GM19023 (cell line): ENCODE data around the gene ZNF841.
"Not testable (repeated sequence)": the region's sequence is repeated elsewhere in the genome, so short reads cannot be mapped to it uniquely, and the experiment has no call there.

Experiments used
- ATAC-seq: cut with Tn5 transposase; IDR thresholded peaks from one replicate; pipeline ENCODE4 v1.9.1; 2021; ENCODE audit warnings: mild to moderate bottlenecking, moderate library complexity; ENCODE audit not compliant: unreplicated experiment

The ZNF841 gene

DNA sequence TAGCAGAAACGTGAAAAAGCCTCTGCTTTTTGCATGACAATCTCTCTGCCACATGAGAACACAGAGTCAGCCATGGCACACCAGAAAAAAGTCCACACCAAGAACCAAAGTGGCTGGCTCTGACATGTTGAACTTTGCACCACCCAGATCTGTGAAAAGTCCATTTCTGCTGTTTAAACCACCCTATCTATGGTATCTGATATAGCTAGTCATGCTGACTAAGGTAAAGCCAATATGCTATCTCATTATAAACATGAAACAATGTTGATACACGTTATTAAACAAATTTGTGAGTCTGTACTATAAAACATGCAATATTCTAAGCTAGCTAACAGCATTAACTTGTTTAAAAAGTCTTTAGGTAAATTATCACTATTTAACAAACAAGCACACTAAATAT, 25.9 kb downstream of the ZNF841 start:
- ATAC-seq = no peak

DNA sequence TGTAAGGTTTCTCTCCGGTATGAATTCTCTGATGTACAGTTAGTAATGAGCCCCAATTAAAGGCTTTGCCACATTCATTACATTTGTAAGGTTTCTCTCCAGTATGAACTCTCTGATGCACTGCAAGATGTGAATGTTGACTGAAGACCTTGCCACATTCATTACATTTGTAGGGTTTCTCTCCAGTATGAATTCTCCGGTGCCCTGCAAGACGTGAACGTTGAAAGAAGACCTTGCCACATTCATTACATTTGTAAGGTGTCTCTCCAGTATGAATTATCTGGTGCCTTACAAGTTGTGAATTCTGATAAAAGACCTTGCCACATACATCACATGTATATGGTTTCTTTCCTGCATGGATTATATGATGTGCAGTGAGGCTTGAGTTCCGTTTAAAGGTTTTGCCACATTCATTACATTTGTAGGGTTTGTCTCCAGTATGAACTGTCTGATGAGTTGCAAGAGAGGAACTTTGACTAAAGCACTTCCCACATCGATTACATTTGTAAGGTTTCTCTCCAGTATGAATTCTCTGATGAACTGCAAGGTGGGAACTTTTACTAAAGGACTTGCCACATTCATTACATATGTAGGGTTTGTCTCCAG, 29.2 kb downstream of the ZNF841 start:
- ATAC-seq = no peak

GRCh38 chr19:52065399-52065798, 30.2 kb downstream of the ZNF841 start:
- ATAC-seq = no peak

DNA sequence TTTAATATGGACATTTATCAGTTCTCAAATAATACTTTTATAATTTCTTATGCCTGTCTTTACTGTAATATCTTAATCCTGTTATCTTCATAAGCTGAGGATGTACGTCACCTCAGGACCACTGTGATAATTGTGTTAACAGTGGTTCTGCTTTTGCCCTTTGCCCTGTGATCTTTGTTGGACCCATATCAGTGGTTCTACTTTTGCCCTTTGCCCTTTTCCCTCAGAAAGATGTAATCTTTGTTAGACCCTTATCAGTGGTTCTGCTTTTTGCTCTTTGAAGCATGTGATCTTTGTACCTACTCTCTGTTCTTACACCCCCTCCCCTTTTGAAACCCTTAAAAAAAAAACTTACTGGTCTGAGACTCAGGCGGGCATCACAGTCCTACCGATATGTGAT, 39.1 kb downstream of the ZNF841 start:
- not testable (repeated sequence) for ATAC-seq

- not testable (repeated sequence) for ATAC-seq
Observed at GRCh38 chr19:52051736-52052135, 43.8 kb downstream of the ZNF841 start.

DNA sequence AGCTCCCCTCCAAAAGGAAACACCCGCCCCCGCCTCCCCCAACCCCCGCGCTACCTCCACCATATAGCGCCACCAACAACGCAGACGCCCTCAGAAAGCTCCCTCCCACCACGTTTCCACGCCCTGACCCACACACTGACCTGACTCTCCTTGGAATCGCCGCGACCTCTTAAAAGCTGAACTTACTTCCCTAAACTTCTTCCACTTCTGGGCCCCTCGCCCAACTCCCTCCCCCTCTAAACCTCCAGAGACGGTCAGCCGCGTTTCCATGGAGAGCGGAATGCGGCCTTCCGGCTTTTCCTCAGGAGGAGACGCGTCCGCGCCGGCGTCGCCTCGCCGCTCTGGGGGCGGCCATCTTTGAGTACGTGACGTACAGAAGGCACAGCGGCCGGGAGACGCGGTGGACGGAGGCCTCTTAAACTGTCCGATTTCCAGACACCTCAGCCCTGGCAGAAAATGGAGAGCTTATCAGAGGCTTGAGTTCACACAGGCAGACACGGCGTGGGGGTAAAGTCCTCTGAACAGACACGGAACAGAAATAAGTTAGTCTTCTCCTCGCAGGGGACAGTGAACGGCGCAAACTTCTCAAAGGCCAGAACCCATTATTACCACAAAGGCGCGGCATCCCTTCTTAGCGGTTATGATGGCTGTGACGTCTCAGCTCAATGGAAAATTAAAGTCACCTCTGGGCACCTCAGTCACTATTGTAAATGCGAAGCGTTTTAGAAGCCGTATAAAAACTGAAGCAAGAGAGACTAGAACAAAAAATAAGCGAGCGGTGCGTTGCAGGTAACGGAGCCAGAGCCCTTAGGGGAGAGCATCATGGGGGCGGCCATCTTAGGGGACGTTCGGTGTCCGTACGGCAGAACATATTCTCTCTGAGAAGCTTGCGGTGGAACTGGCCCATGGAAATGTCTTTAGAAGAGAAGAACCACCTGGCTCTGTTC, 46.7 kb downstream of the ZNF841 start, which contains the start of gene ZNF432:
Gene ZNF432 (minus strand): TSS at position 284 of the 947 bp plus-strand sequence. CDS start 1,970 bp downstream, outside the sequence.
- ATAC-seq = peak; percentile 94

DNA sequence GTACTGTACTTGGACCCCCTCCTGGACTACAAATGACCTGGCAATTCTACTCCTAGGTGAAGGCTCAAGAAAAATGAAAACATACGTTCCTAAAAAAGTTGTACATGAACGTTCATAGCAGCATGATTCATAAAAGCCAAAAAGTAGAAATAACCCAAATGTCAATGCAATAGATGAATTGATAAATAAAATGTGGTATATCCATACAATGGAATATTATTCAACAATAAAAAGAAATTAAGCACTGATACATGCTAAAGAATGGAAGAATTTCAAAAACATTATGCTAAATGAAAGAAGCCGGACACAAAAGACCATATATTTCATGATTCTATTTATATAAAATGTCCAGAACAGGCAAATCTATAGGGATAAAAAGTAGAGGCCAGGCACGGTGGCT, 56.4 kb downstream of the ZNF841 start:
- no peak for ATAC-seq

GRCh38 chr19:52034051-52034728, 61.4 kb downstream of the ZNF841 start:
- ATAC-seq = no peak

DNA sequence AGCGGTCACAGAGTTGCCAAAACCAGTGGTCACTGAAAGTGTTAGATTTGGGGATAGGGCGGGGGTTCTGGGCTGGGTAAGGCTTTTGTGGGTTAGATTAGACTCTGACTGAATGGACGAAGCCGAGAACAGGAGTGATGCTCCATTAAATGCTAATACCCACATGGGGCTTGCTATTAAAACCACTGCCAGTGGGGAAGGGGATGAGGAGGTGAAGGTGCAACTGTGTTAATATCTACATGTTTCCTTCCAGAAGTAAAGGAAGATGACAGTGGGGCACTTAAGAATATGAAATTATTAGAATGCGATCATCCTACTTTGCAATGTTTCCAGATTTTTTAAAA, 66.8 kb downstream of the ZNF841 start:
- no peak for ATAC-seq

DNA sequence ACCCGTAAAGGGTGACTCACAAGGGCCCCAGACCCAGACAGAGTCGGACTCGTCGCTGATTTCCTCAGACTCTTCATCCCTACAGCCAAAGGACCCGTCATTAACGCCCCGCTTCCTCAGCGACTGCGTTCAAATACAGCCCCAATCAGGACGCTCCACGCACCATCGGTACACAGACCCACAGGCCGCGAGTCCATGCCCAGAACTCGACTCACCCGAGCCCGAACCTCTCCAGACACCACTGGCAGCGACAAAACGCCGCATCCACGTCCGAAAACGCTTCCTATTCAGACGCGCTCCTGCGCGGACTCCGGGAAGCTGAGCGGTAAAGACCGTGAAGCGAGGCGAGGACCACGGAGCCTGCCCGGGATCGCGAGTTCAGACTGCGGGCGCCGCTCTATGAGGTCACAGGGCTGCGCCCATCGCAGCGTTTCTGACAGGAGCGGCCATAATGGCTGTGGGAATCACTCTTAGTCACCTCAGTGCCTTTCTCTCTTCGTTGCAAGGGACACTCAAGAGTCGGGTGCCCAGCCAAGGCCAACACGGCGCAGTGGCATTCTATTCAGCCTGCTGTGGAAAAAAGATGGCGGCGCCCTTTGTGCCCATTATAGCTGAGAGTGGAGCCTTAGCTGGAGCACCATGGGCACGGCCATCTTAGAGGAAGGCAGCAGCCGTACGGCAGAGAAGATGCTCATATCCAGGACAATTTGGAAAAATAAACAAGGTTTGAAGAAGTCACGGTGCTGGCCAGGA, 67.4 kb downstream of the ZNF841 start, which contains the start of gene ZNF614:
Gene ZNF614 (minus strand): TSS at position 353 of the 753 bp plus-strand sequence. CDS start 2,634 bp downstream, outside the sequence.
- peak; percentile 88 for ATAC-seq

- not testable (repeated sequence) for ATAC-seq
Observed at GRCh38 chr19:52026255-52026990, 69.1 kb downstream of the ZNF841 start.

DNA sequence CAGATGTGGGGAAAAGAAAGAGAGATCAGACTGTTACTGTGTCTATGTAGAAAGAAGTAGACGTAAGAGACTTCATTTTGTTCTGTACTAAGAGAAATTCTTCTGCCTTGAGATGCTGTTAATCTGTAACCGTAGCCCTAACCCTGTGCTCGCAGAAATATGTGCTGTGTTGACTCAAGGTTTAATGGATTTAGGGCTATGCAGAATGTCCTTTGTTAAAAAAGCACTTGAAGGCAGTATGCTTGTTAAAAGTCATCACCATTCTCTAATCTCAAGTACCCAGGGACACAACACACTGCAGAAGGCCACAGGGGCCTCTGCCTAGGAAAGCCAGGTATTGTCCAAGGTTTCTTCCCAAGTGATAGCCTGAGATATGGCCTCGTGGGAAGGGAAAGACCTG, 71.1 kb downstream of the ZNF841 start:
- not testable (repeated sequence) for ATAC-seq

DNA sequence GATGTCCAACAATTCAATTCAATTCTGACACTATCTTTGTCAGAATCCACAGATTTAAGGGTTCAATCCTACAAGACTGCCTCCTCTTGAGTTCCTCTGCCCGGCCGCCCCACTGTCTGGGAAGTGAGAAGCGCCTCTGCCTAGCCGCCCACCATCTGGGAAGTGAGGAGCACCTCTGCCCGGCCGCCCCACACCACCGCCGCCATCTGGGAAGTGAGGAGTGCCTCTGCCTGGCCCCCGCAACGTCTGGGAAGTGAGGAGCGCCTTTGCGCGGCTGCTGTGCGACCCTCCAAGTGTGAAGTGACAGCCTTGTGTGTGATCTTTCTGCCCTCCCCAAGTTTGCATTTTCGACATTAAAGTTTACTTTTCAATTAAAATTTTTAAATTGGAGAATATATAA, 73.4 kb downstream of the ZNF841 start:
- ATAC-seq = no peak

GRCh38 chr19:52020506-52020905, 75.1 kb downstream of the ZNF841 start:
- ATAC-seq = no peak
